Astrocyte (in vitro differentiated cells and primary cell): ENCODE measurements around the gene THOP1. TPM values are rescaled to one million over a fixed set of nuclear protein-coding genes. Genes with fewer than 3 reads are reported as not detected.

Experiments
- DNase-seq: peaks from one replicate; pipeline ENCODE4 v3.0.0-alpha.2; 2010; ENCODE audit warnings: low read depth
- FAIRE-seq: peaks from 2 replicates; lab custom pipeline; 2011; peaks lifted over from hg19 to GRCh38; lab: Jason Lieb, UNC
- H2AFZ ChIP-seq: 2 replicates; pipeline ENCODE4 v1.6.0; 2012; ENCODE audit warnings: low read depth, low read length, inconsistent platforms
- H3K27ac ChIP-seq: 2 replicates; pipeline ENCODE4 v1.5.1; 2011; ENCODE audit warnings: low read depth, low read length, inconsistent platforms
- H3K27me3 ChIP-seq: 2 replicates; pipeline ENCODE4 v1.6.0; 2011; ENCODE audit warnings: low read length, inconsistent platforms; ENCODE audit not compliant: insufficient read depth
- H3K36me3 ChIP-seq: 2 replicates; pipeline ENCODE4 v1.5.1; 2011; ENCODE audit warnings: low read length, inconsistent platforms; ENCODE audit not compliant: insufficient read depth
- H3K4me1 ChIP-seq: 2 replicates; pipeline ENCODE4 v1.5.1; 2011; ENCODE audit warnings: low read length, inconsistent platforms; ENCODE audit not compliant: insufficient read depth
- H3K4me2 ChIP-seq: 2 replicates; pipeline ENCODE4 v1.6.0; 2012; ENCODE audit warnings: low read length, inconsistent platforms
- H3K4me3 ChIP-seq: 2 replicates; pipeline ENCODE4 v1.5.1; 2011; ENCODE audit warnings: low read depth, mild to moderate bottlenecking, low read length, inconsistent platforms; ENCODE audit not compliant: insufficient read depth
- H3K79me2 ChIP-seq: 2 replicates; pipeline ENCODE4 v1.6.0; 2012; ENCODE audit warnings: mild to moderate bottlenecking, low read length, inconsistent platforms; ENCODE audit not compliant: insufficient read depth
- H3K9ac ChIP-seq: 2 replicates; pipeline ENCODE4 v1.6.0; 2012; ENCODE audit warnings: mild to moderate bottlenecking, low read length, inconsistent platforms
- H3K9me3 ChIP-seq: 2 replicates; pipeline ENCODE4 v1.5.1; 2012; ENCODE audit warnings: low read depth, mild to moderate bottlenecking, low read length, inconsistent platforms; ENCODE audit not compliant: insufficient read depth
- H4K20me1 ChIP-seq: 2 replicates; pipeline ENCODE4 v1.6.0; 2012; ENCODE audit warnings: low read length, inconsistent platforms; ENCODE audit not compliant: insufficient read depth
- H3K27ac Mint-ChIP-seq: one replicate; pipeline ENCODE4 v1.8.0; 2021; ENCODE audit warnings: mild to moderate bottlenecking, mixed read lengths; ENCODE audit not compliant: unreplicated experiment
- H3K27me3 Mint-ChIP-seq: one replicate; pipeline ENCODE4 v1.8.0; 2021; ENCODE audit warnings: low read depth, mixed read lengths; ENCODE audit not compliant: unreplicated experiment
- H3K36me3 Mint-ChIP-seq: one replicate; pipeline ENCODE4 v1.8.0; 2021; ENCODE audit warnings: low read depth, mixed read lengths; ENCODE audit not compliant: unreplicated experiment
- H3K4me1 Mint-ChIP-seq: one replicate; pipeline ENCODE4 v1.8.0; 2021; ENCODE audit warnings: low read depth, mixed read lengths; ENCODE audit not compliant: unreplicated experiment
- H3K4me3 Mint-ChIP-seq: one replicate; pipeline ENCODE4 v1.8.0; 2021; ENCODE audit warnings: mild to moderate bottlenecking, moderate library complexity, mixed read lengths; ENCODE audit not compliant: unreplicated experiment
- H3K9me3 Mint-ChIP-seq: one replicate; pipeline ENCODE4 v1.8.0; 2021; ENCODE audit warnings: mild to moderate bottlenecking, mixed read lengths; ENCODE audit not compliant: unreplicated experiment
- CTCF ChIP-seq: IDR thresholded peaks from 2 replicates; pipeline ENCODE4 v1.5.1; 2011; ENCODE audit warnings: low read depth, mild to moderate bottlenecking, inconsistent platforms, low read length, moderate library complexity; ENCODE audit not compliant: insufficient read depth
- EZH2 ChIP-seq: IDR thresholded peaks from 2 replicates; pipeline ENCODE4 v1.6.1; 2012; ENCODE audit warnings: mild to moderate bottlenecking, low read length, inconsistent platforms; ENCODE audit not compliant: insufficient read depth
- total RNA-seq: library from RNA; stranded (reverse); gene quantifications from 2 replicates; pipeline ENCODE4 v1.2.1, GENCODE V29; 2021

THOP1 gene
- total RNA-seq, 1 donor from 2014 or later: 73.4 TPM

- DNase-seq (no peak), FAIRE-seq (no peak)
- no peak overlapping the region for H3K27ac ChIP-seq
- H3K9me3 Mint-ChIP-seq: peaks cover 5% of the 10 kb centered on the region
- no peaks in the 10 kb centered on the region for H3K4me1 ChIP-seq
- TF ChIP-seq CTCF (no peak), EZH2 (no peak)
- peak overlapping the region; percentile 98 for H3K4me2 ChIP-seq
- H3K27me3 ChIP-seq: no peaks in the 10 kb centered on the region
- H3K4me1 Mint-ChIP-seq: no peaks in the 10 kb centered on the region
- no peaks in the 10 kb centered on the region for H3K9me3 ChIP-seq
- peak overlapping the region; percentile 41 for H3K27ac Mint-ChIP-seq
- peak overlapping the region; percentile 85 for H2AFZ ChIP-seq
- H4K20me1 ChIP-seq: no peaks in the 10 kb centered on the region
- H3K4me3 Mint-ChIP-seq: peak overlapping the region; percentile 86
- H3K36me3 ChIP-seq: no peaks in the 10 kb centered on the region
- H3K9ac ChIP-seq: peak overlapping the region; percentile 78
- H3K36me3 Mint-ChIP-seq: peaks cover 30% of the 10 kb centered on the region
- H3K4me3 ChIP-seq: peak overlapping the region; percentile 75
- no peaks in the 10 kb centered on the region for H3K27me3 Mint-ChIP-seq
- H3K79me2 ChIP-seq: peaks cover 4% of the 10 kb centered on the region
Measured at GRCh38 chr19:2820112-2820702, 34.9 kb downstream of the THOP1 start.

GRCh38 chr19:2822846-2823245 is 37.5 kb downstream of the THOP1 start:
- no peak overlapping the region for H3K4me3 Mint-ChIP-seq
- Histone ChIP-seq H3K4me1 (no peaks in the 10 kb centered on the region), H3K9me3 (no peaks in the 10 kb centered on the region), H3K79me2 (peaks cover 4% of the 10 kb centered on the region), H3K27ac (no peak overlapping the region), H3K27me3 (no peaks in the 10 kb centered on the region), H3K9ac (no peak overlapping the region), H4K20me1 (no peaks in the 10 kb centered on the region), H3K4me3 (no peak overlapping the region), H2AFZ (no peak overlapping the region), H3K36me3 (no peaks in the 10 kb centered on the region), H3K4me2 (no peak overlapping the region)
- DNase-seq (no peak), FAIRE-seq (no peak)
- H3K27me3 Mint-ChIP-seq: no peaks in the 10 kb centered on the region
- H3K27ac Mint-ChIP-seq: no peak overlapping the region
- TF ChIP-seq CTCF (no peak), EZH2 (no peak)
- no peaks in the 10 kb centered on the region for H3K4me1 Mint-ChIP-seq
- H3K36me3 Mint-ChIP-seq: peaks cover 42% of the 10 kb centered on the region
- peaks cover 16% of the 10 kb centered on the region for H3K9me3 Mint-ChIP-seq

- H3K9me3 Mint-ChIP-seq: peaks cover 23% of the 10 kb centered on the region
Measured at GRCh38 chr19:2823646-2824045, 38.3 kb downstream of the THOP1 start.

More at GRCh38 chr19:2823646-2824045, 38.3 kb downstream of the THOP1 start:
- Mint-ChIP-seq H3K4me3 (no peak overlapping the region), H3K27ac (no peak overlapping the region), H3K27me3 (no peaks in the 10 kb centered on the region), H3K4me1 (no peaks in the 10 kb centered on the region), H3K36me3 (peaks cover 50% of the 10 kb centered on the region)
- H3K4me1 ChIP-seq: no peaks in the 10 kb centered on the region
- no peaks in the 10 kb centered on the region for H3K27me3 ChIP-seq
- DNase-seq (no peak), FAIRE-seq (no peak)
- H2AFZ ChIP-seq: no peak overlapping the region
- H3K27ac ChIP-seq: no peak overlapping the region
- no peak for TF ChIP-seq CTCF
- TF ChIP-seq EZH2: no peak
- H3K9ac ChIP-seq: no peak overlapping the region
- H3K4me3 ChIP-seq: no peak overlapping the region
- no peaks in the 10 kb centered on the region for H4K20me1 ChIP-seq
- H3K79me2 ChIP-seq: peaks cover 4% of the 10 kb centered on the region
- peaks cover under 1% of the 10 kb centered on the region for H3K9me3 ChIP-seq
- no peak overlapping the region for H3K4me2 ChIP-seq
- H3K36me3 ChIP-seq: no peaks in the 10 kb centered on the region
